Measurements from ENCODE around the gene BDKRB2.

BDKRB2 gene

GRCh38 chr14:96201965-96202364 is 2.7 kb upstream of the BDKRB2 start:
- no peak for DNase-seq

GRCh38 chr14:96202441-96203094 is 2.1 kb upstream of the BDKRB2 start:
- DNase-seq = no peak

GRCh38 chr14:96203116-96203515 is 1.5 kb upstream of the BDKRB2 start:
- DNase-seq = no peak

GRCh38 chr14:96203635-96204034 is 1.0 kb upstream of the BDKRB2 start:
- DNase-seq = no peak

- no peak for DNase-seq
Measured at GRCh38 chr14:96205059-96205977, 679 bp downstream of the BDKRB2 start.

GRCh38 chr14:96205978-96206360 is 1.3 kb downstream of the BDKRB2 start:
- DNase-seq = no peak

- DNase-seq = no peak
Measured at GRCh38 chr14:96206461-96206860, 1.8 kb downstream of the BDKRB2 start.

GRCh38 chr14:96207686-96208085 is 3.0 kb downstream of the BDKRB2 start:
- DNase-seq = no peak

GRCh38 chr14:96208739-96209138 is 4.1 kb downstream of the BDKRB2 start:
- DNase-seq = no peak

GRCh38 chr14:96212140-96212539 is 7.5 kb downstream of the BDKRB2 start:
- DNase-seq = no peak

GRCh38 chr14:96212896-96213295 is 8.3 kb downstream of the BDKRB2 start:
- DNase-seq = no peak

GRCh38 chr14:96213871-96214465 is 9.3 kb downstream of the BDKRB2 start:
- DNase-seq = no peak

GRCh38 chr14:96214793-96215192 is 10.2 kb downstream of the BDKRB2 start:
- DNase-seq = no peak

GRCh38 chr14:96215452-96216244 is 11.0 kb downstream of the BDKRB2 start:
- no peak for DNase-seq

- no peak for DNase-seq
Measured at GRCh38 chr14:96216627-96217026, 12.0 kb downstream of the BDKRB2 start.

GRCh38 chr14:96217376-96217913 is 12.8 kb downstream of the BDKRB2 start:
- no peak for DNase-seq

GRCh38 chr14:96221109-96221650 is 16.5 kb downstream of the BDKRB2 start:
- no peak for DNase-seq

- no peak for DNase-seq
Measured at GRCh38 chr14:96221841-96222240, 17.2 kb downstream of the BDKRB2 start.

- no peak for DNase-seq
Measured at GRCh38 chr14:96224480-96225096, 19.9 kb downstream of the BDKRB2 start.

GRCh38 chr14:96225213-96225612 is 20.6 kb downstream of the BDKRB2 start:
- DNase-seq = no peak

- no peak for DNase-seq
Measured at GRCh38 chr14:96225745-96226151, 21.1 kb downstream of the BDKRB2 start.

GRCh38 chr14:96227428-96227827 is 22.8 kb downstream of the BDKRB2 start:
- no peak for DNase-seq
